Kidney glomerular epithelial cell (primary cell): ENCODE measurements around the gene TSPAN18.

ENCODE experiments used
- DNase-seq: peaks from one replicate; lab custom pipeline; 2025; lab: John Stamatoyannopoulos, UW

Gene TSPAN18

GRCh38 chr11:44777209-44778194 is 50.7 kb downstream of the TSPAN18 start:
- DNase-seq, result no peak

DNA sequence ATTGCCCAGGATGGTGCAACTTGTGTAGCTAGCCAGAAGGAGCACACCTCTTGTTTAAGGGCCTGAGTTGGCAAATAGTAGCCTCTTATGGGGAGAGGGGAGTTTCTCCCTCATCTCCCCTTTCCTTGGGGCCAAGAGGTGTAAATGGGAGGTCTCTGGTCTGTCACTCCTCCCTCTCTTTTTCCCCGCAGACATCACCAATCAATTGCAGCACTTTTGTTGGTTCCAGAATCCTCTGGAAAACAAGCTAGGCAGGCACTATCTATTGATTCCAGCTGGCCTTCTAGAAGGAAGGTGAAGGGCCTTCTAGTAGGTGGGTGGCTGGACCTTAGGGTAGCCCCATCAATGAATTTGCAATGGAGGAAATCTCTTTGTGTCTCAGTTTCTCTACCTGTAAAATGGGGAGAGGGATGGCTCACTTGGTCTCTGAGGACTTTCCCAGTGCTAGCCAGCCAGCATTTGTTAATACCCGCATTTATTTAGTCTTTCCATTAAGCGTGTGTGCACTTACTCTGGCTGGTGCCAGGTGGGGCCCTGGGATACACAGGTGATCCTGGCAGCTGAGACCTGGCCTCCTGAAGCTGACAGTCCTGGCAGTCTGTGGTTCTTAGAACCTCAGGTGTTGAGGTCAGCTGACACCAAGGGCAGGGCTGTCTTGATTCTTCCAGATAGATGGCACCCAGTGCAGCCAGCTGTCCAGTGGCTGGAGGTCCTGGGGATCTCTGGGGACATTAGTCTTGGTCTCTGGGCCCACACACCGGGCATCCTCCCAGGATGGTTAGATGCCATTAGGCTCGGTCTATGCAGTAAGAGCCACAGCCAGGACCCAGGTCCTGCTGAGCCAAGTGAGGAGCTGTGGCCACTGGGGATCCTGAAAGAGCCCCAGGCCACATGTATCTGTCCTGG is 51.7 kb downstream of the TSPAN18 start:
- no peak for DNase-seq

- DNase-seq, result no peak
Measured at GRCh38 chr11:44779736-44780520, 53.2 kb downstream of the TSPAN18 start.

GRCh38 chr11:44780940-44781631 is 54.3 kb downstream of the TSPAN18 start:
- no peak for DNase-seq

- no peak for DNase-seq
Measured at GRCh38 chr11:44781655-44782054, 54.9 kb downstream of the TSPAN18 start.

GRCh38 chr11:44782478-44782877 is 55.7 kb downstream of the TSPAN18 start:
- no peak for DNase-seq

- no peak for DNase-seq
Measured at GRCh38 chr11:44784436-44784760, 57.6 kb downstream of the TSPAN18 start.

DNA sequence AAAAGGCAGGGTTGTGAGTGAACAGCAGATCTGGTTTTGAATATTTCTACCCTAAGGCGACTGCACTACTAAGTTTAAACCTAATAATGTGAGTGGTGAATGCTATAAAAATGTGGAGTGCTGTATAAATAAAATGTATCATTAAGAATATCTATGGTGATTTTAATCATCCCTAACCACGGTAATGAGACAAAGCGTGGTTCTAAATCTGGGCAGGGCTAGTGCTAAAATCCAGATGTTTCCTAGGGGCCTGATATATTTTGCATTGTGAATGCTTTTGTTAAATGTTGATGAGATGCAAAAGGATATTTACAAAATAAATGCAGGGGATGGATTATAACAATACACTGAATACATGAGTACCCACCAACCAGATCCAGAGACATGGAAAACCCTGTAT is 58.1 kb downstream of the TSPAN18 start:
- DNase-seq, result no peak

GRCh38 chr11:44785856-44786607 is 59.3 kb downstream of the TSPAN18 start:
- no peak for DNase-seq

DNA sequence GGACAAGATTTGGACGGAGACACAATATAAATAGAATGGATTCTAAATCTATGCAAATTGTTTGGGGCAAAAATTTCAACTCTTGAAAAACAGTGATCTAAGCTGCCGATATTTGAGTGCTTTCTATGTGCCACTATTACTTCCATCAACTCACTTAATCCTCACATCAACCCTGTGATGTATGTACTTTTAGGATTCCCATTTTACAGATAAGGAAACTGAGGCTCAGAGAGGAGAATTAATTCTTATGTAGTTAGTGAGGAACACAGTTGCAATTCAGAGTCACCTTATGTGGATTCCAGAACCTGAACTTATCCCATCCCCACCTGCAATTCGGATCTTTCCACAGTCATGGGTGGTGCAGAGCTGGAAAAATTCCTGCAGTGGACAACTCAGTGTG is 60.3 kb downstream of the TSPAN18 start:
- DNase-seq, result no peak

DNA sequence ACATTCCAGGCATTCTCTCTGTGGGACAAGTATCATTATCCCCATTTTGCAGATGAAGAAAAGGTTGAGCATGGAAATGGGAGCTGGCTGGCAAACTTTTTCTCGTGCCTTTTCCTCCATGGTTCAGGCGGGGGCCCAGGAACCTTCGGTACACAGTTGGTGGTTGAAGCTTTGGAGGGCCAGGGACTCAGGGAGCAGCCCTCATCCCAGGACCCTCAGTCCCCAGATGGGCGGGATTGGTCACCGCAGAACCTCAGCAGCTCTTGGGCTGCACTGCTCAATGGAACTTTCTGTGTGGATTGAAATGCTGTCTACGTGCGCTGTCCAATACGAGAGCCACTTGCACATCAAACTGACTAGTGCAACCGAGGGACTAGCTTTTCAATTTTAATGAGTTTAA is 61.2 kb downstream of the TSPAN18 start:
- no peak for DNase-seq

DNA sequence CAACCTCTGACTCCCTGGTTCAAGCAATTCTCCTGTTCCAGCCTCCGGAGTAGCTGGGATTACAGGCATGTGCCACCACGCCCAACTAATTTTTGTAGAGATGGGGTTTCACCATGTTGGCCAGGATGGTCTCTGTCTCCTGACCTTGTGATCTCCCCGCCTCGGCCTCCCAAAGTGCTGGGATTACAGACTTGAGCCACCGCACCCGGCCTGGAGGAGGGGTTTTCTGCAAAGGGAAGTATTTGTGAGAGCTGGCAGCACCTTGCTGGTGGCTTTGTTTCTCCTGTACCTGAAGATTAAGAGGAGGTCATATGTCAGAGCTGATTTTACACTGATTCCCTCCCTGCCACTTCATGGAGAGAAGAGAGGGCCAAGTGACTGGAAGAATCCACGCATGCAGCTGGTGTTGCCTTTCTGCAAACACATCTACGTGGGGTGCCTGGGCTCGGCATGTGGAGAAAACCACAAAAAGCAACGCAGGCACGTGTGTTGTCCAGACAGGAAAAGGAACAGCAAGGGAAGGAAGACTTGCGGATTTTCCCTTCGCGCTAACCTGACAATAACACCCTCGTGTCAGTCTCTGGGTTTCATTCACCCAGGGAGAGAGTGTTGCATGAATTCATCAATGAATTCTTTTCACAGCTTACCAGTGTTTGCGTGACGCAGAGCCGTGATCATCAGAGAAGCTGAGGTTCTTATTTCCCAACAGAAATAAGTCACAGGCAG is 61.9 kb downstream of the TSPAN18 start:
- DNase-seq, result no peak

GRCh38 chr11:44789496-44789895 is 62.7 kb downstream of the TSPAN18 start:
- no peak for DNase-seq

DNA sequence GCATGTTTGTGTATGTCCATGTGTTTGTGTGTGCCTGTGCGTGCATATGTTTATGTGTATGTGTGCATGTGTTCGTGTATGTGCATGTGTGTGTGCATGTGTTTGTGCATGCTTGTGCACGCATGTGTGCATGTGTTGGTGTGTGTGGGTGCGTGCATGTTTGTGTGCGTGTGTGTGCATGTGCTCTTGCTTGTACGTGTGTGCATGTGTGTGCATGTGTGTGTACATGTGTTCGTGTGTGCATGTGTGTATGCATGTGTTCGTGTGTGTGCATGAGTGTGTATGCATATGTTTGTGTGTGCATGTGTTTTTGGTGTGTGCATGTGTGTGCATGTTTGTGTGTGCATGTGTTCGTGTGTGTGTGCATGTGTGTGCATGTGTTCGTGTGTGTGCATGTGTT is 63.4 kb downstream of the TSPAN18 start:
- no peak for DNase-seq

GRCh38 chr11:44791316-44791925 is 64.7 kb downstream of the TSPAN18 start:
- DNase-seq, result no peak

DNA sequence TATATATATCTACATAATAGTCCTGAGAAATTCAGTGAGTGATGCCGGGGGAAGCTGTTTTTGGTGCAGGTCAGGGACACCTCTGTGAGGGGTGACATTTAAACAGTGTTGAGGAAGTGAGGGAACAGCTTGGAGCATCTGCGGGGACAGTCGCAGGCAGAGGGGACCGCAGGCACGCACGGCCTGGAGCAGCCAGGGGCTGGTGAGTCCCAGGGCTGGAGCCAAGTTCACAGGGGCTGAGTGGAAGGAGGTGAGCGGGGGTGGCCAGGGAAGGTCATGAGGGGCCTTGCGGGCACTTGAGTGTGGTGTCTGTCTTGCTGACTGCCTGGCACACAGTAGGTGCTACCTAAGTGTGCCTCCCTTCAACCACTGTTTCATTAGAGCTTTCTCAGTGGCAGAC is 65.4 kb downstream of the TSPAN18 start:
- no peak for DNase-seq

DNA sequence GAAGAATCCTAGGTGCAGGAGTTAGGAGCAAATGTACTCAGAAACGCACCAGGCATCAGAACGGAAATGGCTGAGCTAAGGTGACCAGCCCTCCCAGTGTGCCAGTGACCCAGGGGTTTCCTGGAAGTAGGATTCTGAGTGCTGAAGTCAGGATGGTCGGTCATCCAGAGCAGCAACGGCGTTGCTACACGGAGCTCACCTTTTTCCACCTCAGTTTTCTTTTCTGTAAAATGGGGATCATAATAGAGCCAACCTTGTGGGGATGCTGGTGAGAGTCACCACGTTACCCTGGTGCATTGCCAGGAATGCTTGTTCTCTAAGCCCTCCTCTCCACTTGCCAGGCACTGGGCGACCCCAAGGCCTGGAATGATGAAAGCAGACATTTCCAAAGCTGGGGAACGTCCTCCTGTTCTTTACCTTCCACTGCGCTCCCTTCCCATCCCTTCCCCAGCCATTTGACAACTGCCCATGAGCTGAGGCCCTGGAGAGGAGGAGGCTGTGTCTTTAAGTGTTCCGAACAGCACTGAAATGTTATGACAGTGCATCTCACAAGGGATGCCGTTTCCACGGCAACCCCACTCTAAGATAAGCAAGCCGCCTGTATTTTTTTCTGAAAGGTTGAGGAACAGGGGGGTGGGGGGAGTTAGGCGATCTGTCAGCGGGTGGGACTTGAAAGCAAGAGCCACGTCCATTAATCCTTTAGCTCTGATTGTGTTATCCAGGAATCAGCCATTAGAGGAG is 66.8 kb downstream of the TSPAN18 start:
- DNase-seq, result no peak

- no peak for DNase-seq
Measured at GRCh38 chr11:44795803-44796535, 69.2 kb downstream of the TSPAN18 start.
